ENCODE measurements around the gene GRAMD1C.

DNA sequence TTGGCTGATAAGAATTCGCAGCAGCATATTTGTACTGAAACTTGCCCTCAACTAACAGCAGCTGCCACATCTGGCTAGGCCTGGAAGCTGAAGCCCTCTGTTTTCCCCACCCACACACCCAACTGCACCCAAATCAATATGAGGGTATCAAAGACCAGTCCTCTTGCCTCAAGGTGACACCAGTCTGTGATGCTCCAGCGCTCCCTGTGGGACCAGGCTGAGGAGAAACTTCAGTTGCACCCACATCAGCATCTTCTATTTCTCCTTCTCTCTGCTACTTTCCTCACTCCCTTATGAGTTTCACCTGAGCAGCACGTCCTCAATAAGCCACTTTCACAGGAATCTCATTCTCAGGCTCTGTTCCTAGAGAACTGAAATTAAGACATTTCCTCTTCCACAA, 18.7 kb upstream of the GRAMD1C start:
- no peak for TF ChIP-seq CTCF (IDR thresholded peaks at IDR 0.05; ENCODE audit: low read length)
- TF ChIP-seq EZH2 (optimal IDR thresholded peaks at IDR 0.05; ENCODE audit: low read depth, low read length) = no peak
- no peak for TF ChIP-seq EZH2phosphoT487 (IDR thresholded peaks at IDR 0.05; ENCODE audit: low read length)

All from MM.1S (cell line).